ENCODE measurements around the gene UBR1.

GRCh38 chr15:43071451-43071850 is 34.4 kb downstream of the UBR1 start:
- no peak for TF ChIP-seq REST (IDR thresholded peaks at IDR 0.05; ENCODE audit: insufficient read depth in 1 of 2, low read depth in 2 of 2, low read length in 2 of 2)
- TF ChIP-seq POLR2AphosphoS5 (IDR thresholded peaks at IDR 0.05; ENCODE audit: low read depth, low read length) = no peak

All from PFSK-1 (cell line).